SK-N-SH (cell line): ENCODE measurements around the gene CHST12. TPM values are rescaled to one million over a fixed set of nuclear protein-coding genes. Genes with fewer than 3 reads are reported as not detected.
A peak's percentile ranks its signal among the peaks of the same experiment; 100 is the strongest.

Source experiments
- CTCF ChIA-PET: fragments of 300-600, 350-600 bp; formaldehyde crosslinking; extraction: SDS; loops from one replicate; lab custom pipeline; 2021; lab: Yijun Ruan, JAX
- POLR2A ChIA-PET: fragments of 350-600 bp; sonication (Branson Sonifier 250); formaldehyde crosslinking; extraction: SDS; loops from one replicate; lab custom pipeline; 2020; ENCODE audit warnings: antibody characterized with exemption, inconsistent platforms; lab: Yijun Ruan, JAX
- DNase-seq: peaks from one replicate; pipeline ENCODE4 v3.0.0; 2012
- H2AFZ ChIP-seq: fragments of 200-600 bp; sonication (generic); 2 replicates; pipeline ENCODE4 v1.8.1; 2016; ENCODE audit warnings: antibody characterized with exemption, mild to moderate bottlenecking, low read depth
- H3F3A ChIP-seq: fragments of 200-600 bp; sonication (generic); replicated peaks from 2 replicates; pipeline ENCODE3; 2016; ENCODE audit warnings: antibody characterized with exemption, mild to moderate bottlenecking; ENCODE audit not compliant: insufficient read depth
- H3K27ac ChIP-seq, 2 experiments: fragments of 200-500 bp in 1 of 2; fragments of 200-600 bp in 1 of 2; sonication (Bioruptor generic) in 1 of 2; sonication (generic), shearing (Covaris generic) in 1 of 2; 2 replicates each; pipeline versions ENCODE4 v1.5.1 to v1.6.1; 2014 to 2016; ENCODE audit warnings: low read depth in 2 of 2, inconsistent platforms in 1 of 2, low read length in 1 of 2, mild to moderate bottlenecking in 1 of 2, mixed read lengths in 1 of 2
- H3K27me3 ChIP-seq: fragments of 200-600 bp; sonication (generic), shearing (Covaris generic); 2 replicates; pipeline ENCODE4 v1.6.1; 2016; ENCODE audit warnings: mixed run types; ENCODE audit not compliant: insufficient read depth
- H3K36me3 ChIP-seq, 2 experiments: fragments of 200-500 bp in 1 of 2; fragments of 200-600 bp in 1 of 2; sonication (Bioruptor generic) in 1 of 2; sonication (generic) in 1 of 2; replicated peaks in 1 of 2; 2 replicates each; pipeline versions ENCODE3 to v1.5.1; 2014 to 2016; ENCODE audit warnings: low read length in 1 of 2, mild to moderate bottlenecking in 1 of 2; ENCODE audit not compliant: insufficient read depth in 2 of 2, control insufficient read depth in 1 of 2
- H3K4me1 ChIP-seq, 2 experiments: fragments of 200-500 bp in 1 of 2; fragments of 200-600 bp in 1 of 2; sonication (Bioruptor generic) in 1 of 2; sonication (generic), shearing (Covaris generic) in 1 of 2; 2 replicates each; pipeline versions ENCODE4 v1.5.1 to v1.6.1; 2014 to 2016; ENCODE audit warnings: low read depth in 1 of 2, low read length in 1 of 2, mixed run types in 1 of 2; ENCODE audit not compliant: insufficient read depth in 2 of 2, control insufficient read depth in 1 of 2
- H3K4me2 ChIP-seq: fragments of 200-600 bp; sonication (generic), shearing (Covaris generic); 2 replicates; pipeline ENCODE4 v1.6.1; 2017; ENCODE audit warnings: mixed run types
- H3K4me3 ChIP-seq, 2 experiments: fragments of 200-500 bp in 1 of 2; fragments of 200-600 bp in 1 of 2; sonication (Bioruptor generic) in 1 of 2; sonication (generic), shearing (Covaris generic) in 1 of 2; 2 replicates each; pipeline versions ENCODE4 v1.5.1 to v1.8.1; 2014 to 2016; ENCODE audit warnings: low read depth in 2 of 2, inconsistent platforms in 1 of 2, low read length in 1 of 2, mild to moderate bottlenecking in 1 of 2, mixed read lengths in 1 of 2, moderate library complexity in 1 of 2
- H3K79me2 ChIP-seq: fragments of 200-600 bp; sonication (generic); 2 replicates; pipeline ENCODE4 v1.8.1; 2017; ENCODE audit warnings: mild to moderate bottlenecking; ENCODE audit not compliant: insufficient read depth
- H3K9ac ChIP-seq: fragments of 200-600 bp; sonication (generic); 2 replicates; pipeline ENCODE4 v1.6.1; 2017; ENCODE audit warnings: mixed run types
- H3K9me2 ChIP-seq: fragments of 200-600 bp; sonication (generic); 2 replicates; pipeline ENCODE4 v1.6.1; 2017; ENCODE audit warnings: mixed run types
- H3K9me3 ChIP-seq: fragments of 200-600 bp; sonication (generic); 2 replicates; pipeline ENCODE4 v1.6.1; 2017; ENCODE audit warnings: mixed run types, mild to moderate bottlenecking, moderate library complexity
- H4K20me1 ChIP-seq: fragments of 200-600 bp; sonication (generic); 2 replicates; pipeline ENCODE4 v1.6.1; 2017; ENCODE audit warnings: mild to moderate bottlenecking, mixed run types; ENCODE audit not compliant: insufficient read depth
- ELF1 ChIP-seq: IDR thresholded peaks from 2 replicates; pipeline ENCODE4 v1.4.0; 2012
- EP300 ChIP-seq, 2 experiments: IDR thresholded peaks; 2 replicates each; pipeline versions ENCODE4 v1.4.0 to v1.6.1; 2012; ENCODE audit warnings: borderline replicate concordance in 1 of 2, low read depth in 1 of 2, low read length in 1 of 2
- EZH2phosphoT487 ChIP-seq: fragments of 200-600 bp; sonication (generic); IDR thresholded peaks from 2 replicates; pipeline ENCODE4 v1.6.1; 2017; ENCODE audit warnings: low read depth, mixed run types, mild to moderate bottlenecking, antibody characterized with exemption, moderate library complexity, borderline replicate concordance
- FOSL2 ChIP-seq: IDR thresholded peaks from 2 replicates; pipeline ENCODE4 v1.4.0; 2012; ENCODE audit warnings: low read depth, mild to moderate bottlenecking, moderate library complexity, borderline replicate concordance
- GABPA ChIP-seq: IDR thresholded peaks from 2 replicates; pipeline ENCODE4 v1.4.0; 2012; ENCODE audit warnings: low read depth, mild to moderate bottlenecking
- GATA2 ChIP-seq: sonication (generic); formaldehyde crosslinking; IDR thresholded peaks from 2 replicates; pipeline ENCODE4 v1.5.0; 2020; ENCODE audit warnings: mild to moderate bottlenecking, missing genetic modification reagents
- MEF2A ChIP-seq: IDR thresholded peaks from 2 replicates; pipeline ENCODE4 v1.4.0; 2012; ENCODE audit warnings: low read depth, borderline replicate concordance
- NRF1 ChIP-seq: IDR thresholded peaks from 2 replicates; pipeline ENCODE4 v1.6.1; 2012; ENCODE audit warnings: low read depth, mild to moderate bottlenecking, low read length
- RFX5 ChIP-seq: IDR thresholded peaks from 2 replicates; pipeline ENCODE4 v1.6.1; 2012; ENCODE audit warnings: mild to moderate bottlenecking, improper control_type of control experiment, low read length
- RXRA ChIP-seq: IDR thresholded peaks from 2 replicates; pipeline ENCODE4 v1.4.0; 2012; ENCODE audit warnings: low read depth, mild to moderate bottlenecking, borderline replicate concordance
- TAF1 ChIP-seq: IDR thresholded peaks from 2 replicates; pipeline ENCODE4 v1.6.1; 2012; ENCODE audit warnings: low read depth, mild to moderate bottlenecking, low read length, moderate library complexity, borderline replicate concordance
- TEAD4 ChIP-seq: IDR thresholded peaks from 2 replicates; pipeline ENCODE4 v1.4.0; 2012; ENCODE audit warnings: mild to moderate bottlenecking, borderline replicate concordance; ENCODE audit not compliant: insufficient read depth
- WGBS: methylation state at CpG from one replicate; pipeline ENCODE4 v1.1.6; 2017; ENCODE audit warnings: low lambda C conversion rate; 5-methylcytosine and 5-hydroxymethylcytosine counted together
- polyA plus RNA-seq, 3 experiments: library from polyadenylated mRNA; depleted of rRNA; stranded (reverse); fragments of >200 nt; gene quantifications; 2 replicates each; pipeline ENCODE4 v1.2.3, GENCODE V29; 2012
- TF ChIP-seq, protein P1 (sequence below): fragments of 200-600 bp; sonication (generic); IDR thresholded peaks from 2 replicates; pipeline ENCODE4 v1.6.1; 2017; ENCODE audit warnings: antibody characterized with exemption, mild to moderate bottlenecking, moderate library complexity
- TF ChIP-seq, protein P2 (sequence below): IDR thresholded peaks from 2 replicates; pipeline ENCODE4 v1.4.0; 2012; ENCODE audit warnings: low read depth, borderline replicate concordance
- TF ChIP-seq, protein P3 (sequence below): IDR thresholded peaks from 2 replicates; pipeline ENCODE4 v1.6.1; 2012; ENCODE audit warnings: mild to moderate bottlenecking, low read depth, low read length, moderate library complexity

Gene CHST12
- polyA plus RNA-seq, 1 of the 3 experiments (the other 2 are of a cell fraction) = 32.7 TPM

DNA sequence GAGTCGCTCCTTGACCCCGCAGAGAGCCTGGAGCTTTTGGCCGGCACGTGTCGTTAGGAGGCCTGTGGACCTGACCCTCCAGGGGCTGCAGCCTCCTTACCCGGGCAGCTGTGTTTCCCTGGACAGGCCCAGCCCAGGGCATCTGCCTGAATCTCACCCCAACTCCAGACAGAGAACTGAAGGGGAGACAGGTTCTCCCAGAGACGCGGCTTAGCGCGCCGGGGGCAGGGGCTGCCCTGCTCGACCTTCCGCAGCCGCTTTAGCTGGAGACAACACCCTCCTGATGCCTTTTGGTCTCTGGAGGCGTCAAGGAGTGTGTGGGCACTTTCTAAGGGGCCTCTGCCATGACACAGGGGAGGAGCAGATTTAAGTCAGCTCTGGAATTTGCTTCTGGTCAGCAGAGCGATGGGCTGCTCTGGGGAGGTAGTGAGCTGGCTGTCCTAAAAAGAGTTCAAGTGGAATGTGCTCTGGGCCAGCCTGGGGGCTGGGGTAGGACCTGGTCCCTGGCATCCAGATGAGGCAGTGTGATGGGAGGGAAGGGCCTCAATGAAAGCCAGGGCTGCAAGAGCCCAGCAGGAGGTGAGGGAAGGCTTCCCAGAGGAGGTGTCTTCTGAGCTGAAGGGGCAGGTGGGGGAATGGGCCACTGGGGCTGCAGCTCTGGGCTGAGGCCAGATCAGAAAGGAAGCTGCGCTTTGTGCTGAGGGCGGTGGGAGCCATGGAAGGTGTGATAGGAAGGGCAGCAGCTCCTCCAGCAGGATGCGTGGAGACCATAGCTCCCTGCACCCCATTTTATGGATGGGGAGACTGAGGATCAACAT, 67.0 kb downstream of the CHST12 start:
- CTCF ChIA-PET = interaction anchor here (0.7 to 13.9 kb wide), 17 partner anchors 9 to 211 kb away, joined by 3 to 270 read pairs (median 5); no protein-coding TSS in a partner anchor
- Histone ChIP-seq H3K27ac (no peak overlapping the region), H3K9me3 (no peaks in the 10 kb centered on the region), H3K4me1 (peaks cover 0 to 5% of the 10 kb centered on the region in 2 experiments; a peak in 1 of 4 replicates), H3K36me3 (no peaks in the 10 kb centered on the region), H3K4me2 (no peak overlapping the region), H3K9ac (no peak overlapping the region), H3K79me2 (no peaks in the 10 kb centered on the region), H3K4me3 (no peak overlapping the region), H3K27me3 (no peaks in the 10 kb centered on the region), H4K20me1 (no peaks in the 10 kb centered on the region), H2AFZ (no peak overlapping the region), H3F3A (peaks cover 7% of the 10 kb centered on the region), H3K9me2 (no peaks in the 10 kb centered on the region)
- WGBS = 89% methylated on average over 18 of the region's 19 CpGs
- DNase-seq = peak; percentile 51
- TF ChIP-seq, protein P1, sequence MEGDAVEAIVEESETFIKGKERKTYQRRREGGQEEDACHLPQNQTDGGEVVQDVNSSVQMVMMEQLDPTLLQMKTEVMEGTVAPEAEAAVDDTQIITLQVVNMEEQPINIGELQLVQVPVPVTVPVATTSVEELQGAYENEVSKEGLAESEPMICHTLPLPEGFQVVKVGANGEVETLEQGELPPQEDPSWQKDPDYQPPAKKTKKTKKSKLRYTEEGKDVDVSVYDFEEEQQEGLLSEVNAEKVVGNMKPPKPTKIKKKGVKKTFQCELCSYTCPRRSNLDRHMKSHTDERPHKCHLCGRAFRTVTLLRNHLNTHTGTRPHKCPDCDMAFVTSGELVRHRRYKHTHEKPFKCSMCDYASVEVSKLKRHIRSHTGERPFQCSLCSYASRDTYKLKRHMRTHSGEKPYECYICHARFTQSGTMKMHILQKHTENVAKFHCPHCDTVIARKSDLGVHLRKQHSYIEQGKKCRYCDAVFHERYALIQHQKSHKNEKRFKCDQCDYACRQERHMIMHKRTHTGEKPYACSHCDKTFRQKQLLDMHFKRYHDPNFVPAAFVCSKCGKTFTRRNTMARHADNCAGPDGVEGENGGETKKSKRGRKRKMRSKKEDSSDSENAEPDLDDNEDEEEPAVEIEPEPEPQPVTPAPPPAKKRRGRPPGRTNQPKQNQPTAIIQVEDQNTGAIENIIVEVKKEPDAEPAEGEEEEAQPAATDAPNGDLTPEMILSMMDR = no peak
- TF ChIP-seq EP300 (IDR thresholded peaks at IDR 0.05; ENCODE audit: borderline replicate concordance in 1 of 2, low read depth in 1 of 2, low read length in 1 of 2) = no peak
- TF ChIP-seq RXRA = no peak
- TF ChIP-seq, protein P2, sequence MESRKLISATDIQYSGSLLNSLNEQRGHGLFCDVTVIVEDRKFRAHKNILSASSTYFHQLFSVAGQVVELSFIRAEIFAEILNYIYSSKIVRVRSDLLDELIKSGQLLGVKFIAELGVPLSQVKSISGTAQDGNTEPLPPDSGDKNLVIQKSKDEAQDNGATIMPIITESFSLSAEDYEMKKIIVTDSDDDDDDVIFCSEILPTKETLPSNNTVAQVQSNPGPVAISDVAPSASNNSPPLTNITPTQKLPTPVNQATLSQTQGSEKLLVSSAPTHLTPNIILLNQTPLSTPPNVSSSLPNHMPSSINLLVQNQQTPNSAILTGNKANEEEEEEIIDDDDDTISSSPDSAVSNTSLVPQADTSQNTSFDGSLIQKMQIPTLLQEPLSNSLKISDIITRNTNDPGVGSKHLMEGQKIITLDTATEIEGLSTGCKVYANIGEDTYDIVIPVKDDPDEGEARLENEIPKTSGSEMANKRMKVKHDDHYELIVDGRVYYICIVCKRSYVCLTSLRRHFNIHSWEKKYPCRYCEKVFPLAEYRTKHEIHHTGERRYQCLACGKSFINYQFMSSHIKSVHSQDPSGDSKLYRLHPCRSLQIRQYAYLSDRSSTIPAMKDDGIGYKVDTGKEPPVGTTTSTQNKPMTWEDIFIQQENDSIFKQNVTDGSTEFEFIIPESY = no peak
- no peak for TF ChIP-seq TAF1
- TF ChIP-seq GATA2 (CRISPR knock-in tag) = no peak
- TF ChIP-seq TEAD4 = no peak
- no peak for TF ChIP-seq EZH2phosphoT487
- TF ChIP-seq ELF1 = no peak
- no peak for TF ChIP-seq MEF2A
- no peak for TF ChIP-seq NRF1
- no peak for TF ChIP-seq FOSL2
- POLR2A ChIA-PET = interaction anchor here (0.6 to 1.1 kb wide), 2 partner anchors 18 to 19 kb away, joined by 3 to 4 read pairs; no protein-coding TSS in a partner anchor

DNA sequence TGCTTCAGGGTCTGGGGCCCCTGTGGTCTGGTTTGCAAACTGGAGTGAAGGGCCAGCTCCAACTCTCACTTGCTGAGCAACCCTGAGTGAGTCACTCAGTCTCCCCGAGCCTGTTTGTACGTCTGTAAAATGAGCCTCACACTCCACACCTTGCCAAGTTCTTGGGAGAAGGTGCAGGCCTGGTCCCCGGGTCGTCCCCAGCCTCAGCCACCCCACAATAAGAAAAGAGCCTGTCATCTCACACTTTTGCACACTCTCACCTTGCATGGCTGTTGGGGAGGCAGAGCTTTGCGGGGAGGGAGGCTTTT, 67.6 kb downstream of the CHST12 start:
- WGBS = 32% methylated on average over 5 of the region's 5 CpGs
- no peak overlapping the region for H3K4me3 ChIP-seq
- no peaks in the 10 kb centered on the region for H3K9me3 ChIP-seq
- 0 out of 2 replicates have a peak overlapping the region, but pooled peaks have one; percentile 24 for H3K4me2 ChIP-seq
- no peaks in the 10 kb centered on the region for H4K20me1 ChIP-seq
- H3K27ac ChIP-seq = no peak overlapping the region
- no peak overlapping the region for H3K9ac ChIP-seq
- no peaks in the 10 kb centered on the region for H3K79me2 ChIP-seq
- POLR2A ChIA-PET = interaction anchor here (1.1 kb wide), 1 partner anchor 19 kb away, joined by 4 read pairs; no protein-coding TSS in a partner anchor
- no peaks in the 10 kb centered on the region for H3K36me3 ChIP-seq
- no peaks in the 10 kb centered on the region for H3K27me3 ChIP-seq
- H2AFZ ChIP-seq = no peak overlapping the region
- H3F3A ChIP-seq = peaks cover 7% of the 10 kb centered on the region
- peaks cover 0 to 5% of the 10 kb centered on the region in 2 experiments; a peak in 1 of 4 replicates for H3K4me1 ChIP-seq
- CTCF ChIA-PET = interaction anchor here (0.6 to 13.9 kb wide), 15 partner anchors 8 to 210 kb away, joined by 3 to 270 read pairs (median 5); partner anchors contain the start of gene BRAT1
- H3K9me2 ChIP-seq = no peaks in the 10 kb centered on the region
- peak; percentile 39 for DNase-seq
- TF ChIP-seq FOSL2 (no peak; the same call in 1 of the 2 replicates), GABPA (no peak), EZH2phosphoT487 (no peak), RFX5 (no peak), ELF1 (no peak), TAF1 (no peak)
- TF ChIP-seq, protein P3, sequence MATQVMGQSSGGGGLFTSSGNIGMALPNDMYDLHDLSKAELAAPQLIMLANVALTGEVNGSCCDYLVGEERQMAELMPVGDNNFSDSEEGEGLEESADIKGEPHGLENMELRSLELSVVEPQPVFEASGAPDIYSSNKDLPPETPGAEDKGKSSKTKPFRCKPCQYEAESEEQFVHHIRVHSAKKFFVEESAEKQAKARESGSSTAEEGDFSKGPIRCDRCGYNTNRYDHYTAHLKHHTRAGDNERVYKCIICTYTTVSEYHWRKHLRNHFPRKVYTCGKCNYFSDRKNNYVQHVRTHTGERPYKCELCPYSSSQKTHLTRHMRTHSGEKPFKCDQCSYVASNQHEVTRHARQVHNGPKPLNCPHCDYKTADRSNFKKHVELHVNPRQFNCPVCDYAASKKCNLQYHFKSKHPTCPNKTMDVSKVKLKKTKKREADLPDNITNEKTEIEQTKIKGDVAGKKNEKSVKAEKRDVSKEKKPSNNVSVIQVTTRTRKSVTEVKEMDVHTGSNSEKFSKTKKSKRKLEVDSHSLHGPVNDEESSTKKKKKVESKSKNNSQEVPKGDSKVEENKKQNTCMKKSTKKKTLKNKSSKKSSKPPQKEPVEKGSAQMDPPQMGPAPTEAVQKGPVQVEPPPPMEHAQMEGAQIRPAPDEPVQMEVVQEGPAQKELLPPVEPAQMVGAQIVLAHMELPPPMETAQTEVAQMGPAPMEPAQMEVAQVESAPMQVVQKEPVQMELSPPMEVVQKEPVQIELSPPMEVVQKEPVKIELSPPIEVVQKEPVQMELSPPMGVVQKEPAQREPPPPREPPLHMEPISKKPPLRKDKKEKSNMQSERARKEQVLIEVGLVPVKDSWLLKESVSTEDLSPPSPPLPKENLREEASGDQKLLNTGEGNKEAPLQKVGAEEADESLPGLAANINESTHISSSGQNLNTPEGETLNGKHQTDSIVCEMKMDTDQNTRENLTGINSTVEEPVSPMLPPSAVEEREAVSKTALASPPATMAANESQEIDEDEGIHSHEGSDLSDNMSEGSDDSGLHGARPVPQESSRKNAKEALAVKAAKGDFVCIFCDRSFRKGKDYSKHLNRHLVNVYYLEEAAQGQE = no peak
- TF ChIP-seq, protein P1 = no peak
